ENCODE measurements around the gene ITK. TPM values are rescaled to one million over a fixed set of nuclear protein-coding genes. Genes with fewer than 3 reads are reported as not detected.

Gene ITK
- total RNA-seq, 1 donor from 2014 or later: not detected

GRCh38 chr5:157252711-157253465 is 72.2 kb downstream of the ITK start:
- Mint-ChIP-seq H3K36me3 (ENCODE audit: insufficient read depth) (no peaks in the 10 kb centered on the region), H3K9me3 (ENCODE audit: low read depth) (no peaks in the 10 kb centered on the region), H3K4me1 (ENCODE audit: low read depth) (no peaks in the 10 kb centered on the region), H3K27ac (no peak overlapping the region), H3K27me3 (no peaks in the 10 kb centered on the region), H3K4me3 (ENCODE audit: low read depth) (no peak overlapping the region)
- no peak for DNase-seq (ENCODE audit: low spot score, unreplicated experiment)
- TF ChIP-seq CTCF (IDR thresholded peaks at IDR 0.05; ENCODE audit: unreplicated experiment): no peak

GRCh38 chr5:157253547-157253946 is 72.9 kb downstream of the ITK start:
- TF ChIP-seq CTCF (IDR thresholded peaks at IDR 0.05; ENCODE audit: unreplicated experiment): peak; percentile 81
- DNase-seq (ENCODE audit: low spot score, unreplicated experiment): peak; percentile 36
- no peak overlapping the region for H3K27ac Mint-ChIP-seq
- no peak overlapping the region for H3K4me3 Mint-ChIP-seq (ENCODE audit: low read depth)
- H3K36me3 Mint-ChIP-seq (ENCODE audit: insufficient read depth): no peaks in the 10 kb centered on the region
- no peaks in the 10 kb centered on the region for H3K4me1 Mint-ChIP-seq (ENCODE audit: low read depth)
- no peaks in the 10 kb centered on the region for H3K27me3 Mint-ChIP-seq
- no peaks in the 10 kb centered on the region for H3K9me3 Mint-ChIP-seq (ENCODE audit: low read depth)

GRCh38 chr5:157258450-157258849 is 77.8 kb downstream of the ITK start:
- peaks cover 3% of the 10 kb centered on the region for H3K9me3 Mint-ChIP-seq (ENCODE audit: low read depth)

GRCh38 chr5:157259699-157260098 is 79.1 kb downstream of the ITK start:
- Mint-ChIP-seq H3K9me3 (ENCODE audit: low read depth) (peaks cover 3% of the 10 kb centered on the region), H3K4me3 (ENCODE audit: low read depth) (no peak overlapping the region), H3K27me3 (peaks cover 17% of the 10 kb centered on the region), H3K36me3 (ENCODE audit: insufficient read depth) (no peaks in the 10 kb centered on the region), H3K4me1 (ENCODE audit: low read depth) (peaks cover 1% of the 10 kb centered on the region), H3K27ac (no peak overlapping the region)
- no peak for TF ChIP-seq CTCF (IDR thresholded peaks at IDR 0.05; ENCODE audit: unreplicated experiment)
- DNase-seq (ENCODE audit: low spot score, unreplicated experiment): no peak

More at GRCh38 chr5:157258450-157258849, 77.8 kb downstream of the ITK start:
- DNase-seq (ENCODE audit: low spot score, unreplicated experiment): no peak
- Mint-ChIP-seq H3K4me1 (ENCODE audit: low read depth) (peaks cover 1% of the 10 kb centered on the region), H3K4me3 (ENCODE audit: low read depth) (no peak overlapping the region), H3K27me3 (peaks cover 13% of the 10 kb centered on the region), H3K36me3 (ENCODE audit: insufficient read depth) (no peaks in the 10 kb centered on the region), H3K27ac (no peak overlapping the region)
- TF ChIP-seq CTCF (IDR thresholded peaks at IDR 0.05; ENCODE audit: unreplicated experiment): no peak

- Mint-ChIP-seq H3K27ac (no peak overlapping the region), H3K36me3 (ENCODE audit: insufficient read depth) (no peaks in the 10 kb centered on the region), H3K4me3 (ENCODE audit: low read depth) (no peak overlapping the region), H3K4me1 (ENCODE audit: low read depth) (peaks cover 6% of the 10 kb centered on the region), H3K27me3 (peaks cover 19% of the 10 kb centered on the region), H3K9me3 (ENCODE audit: low read depth) (peaks cover 3% of the 10 kb centered on the region)
- no peak for TF ChIP-seq CTCF (IDR thresholded peaks at IDR 0.05; ENCODE audit: unreplicated experiment)
- no peak for DNase-seq (ENCODE audit: low spot score, unreplicated experiment)
These were observed 83.0 kb downstream of the ITK start for GRCh38 chr5:157263496-157264090.
